WERI-Rb-1 (cell line): ENCODE data around the gene CTLA4.

Experiments used
- DNase-seq: peaks from one replicate; pipeline ENCODE4 v3.0.0-alpha.2; 2020
- H3K27ac ChIP-seq: fragments of 250-450 bp; sonication (Bioruptor Pico); 2 replicates; pipeline ENCODE4 v1.5.1; 2020; ENCODE audit warnings: mild to moderate bottlenecking, moderate library complexity
- H3K27me3 ChIP-seq: fragments of 250-450 bp; sonication (Bioruptor Pico); 2 replicates; pipeline ENCODE4 v1.5.1; 2021; ENCODE audit warnings: mild to moderate bottlenecking, low read depth, moderate library complexity; ENCODE audit not compliant: insufficient read depth, severe bottlenecking
- H3K36me3 ChIP-seq: fragments of 250-450 bp; sonication (Bioruptor Pico); 2 replicates; pipeline ENCODE4 v1.5.1; 2020; ENCODE audit warnings: mild to moderate bottlenecking, moderate library complexity
- H3K4me3 ChIP-seq: 2 replicates; pipeline ENCODE4 v1.5.1; 2011; ENCODE audit warnings: low read depth, mild to moderate bottlenecking, control low read depth, low read length
- H3K9me3 ChIP-seq: fragments of 250-450 bp; sonication (Bioruptor Pico); 2 replicates; pipeline ENCODE4 v1.5.1; 2021; ENCODE audit warnings: mild to moderate bottlenecking, moderate library complexity; ENCODE audit not compliant: severe bottlenecking
- CTCF ChIP-seq: IDR thresholded peaks from 2 replicates; pipeline ENCODE4 v1.5.1; 2011; ENCODE audit warnings: low read depth, mild to moderate bottlenecking, control low read depth, inconsistent platforms, low read length

The CTLA4 gene

GRCh38 chr2:203918839-203919238 lies 51.3 kb downstream of the CTLA4 start:
- Histone ChIP-seq H3K36me3 (no peaks in the 10 kb centered on the region), H3K4me3 (no peak overlapping the region), H3K27me3 (no peaks in the 10 kb centered on the region), H3K27ac (no peak overlapping the region), H3K9me3 (no peaks in the 10 kb centered on the region)
- no peak for DNase-seq
- TF ChIP-seq CTCF, result no peak
